HT-29 (cell line): ENCODE data around the gene LTBP3. TPM values are rescaled to one million over a fixed set of nuclear protein-coding genes. Genes with fewer than 3 reads are reported as not detected.
"Not testable (repeated sequence)": the region's sequence is repeated elsewhere in the genome, so short reads cannot be mapped to it uniquely, and the experiment has no call there.

Experiments
- DNase-seq: peaks from one replicate; pipeline ENCODE4 v3.0.0-alpha.2; 2015; ENCODE audit warnings: low spot score
- total RNA-seq: library from RNA; depleted of rRNA; stranded (reverse); fragments of >200 nt; shearing (Covaris generic); gene quantifications from 2 replicates; pipeline ENCODE4 v1.2.3, GENCODE V29; 2014

The LTBP3 gene
- total RNA-seq, 1 experiment from 2014 or later = 164 TPM

DNA sequence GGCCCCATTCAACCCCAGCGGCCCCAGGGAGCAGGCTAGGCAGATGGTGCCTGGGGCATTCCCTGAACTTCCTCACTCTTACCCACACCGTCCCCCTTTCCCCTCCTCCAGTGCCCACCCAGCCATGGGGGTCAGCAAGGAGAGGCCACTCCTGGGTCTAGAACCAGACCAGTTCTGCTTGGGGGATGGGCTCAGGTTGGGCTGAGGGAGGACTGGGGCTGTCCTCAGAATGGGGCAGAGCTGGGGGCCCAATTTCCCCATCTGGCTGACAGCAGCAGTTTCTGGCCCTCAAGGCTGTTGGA lies 20.9 kb downstream of the LTBP3 start:
- DNase-seq = no peak

GRCh38 chr11:65536412-65537295 lies 21.5 kb downstream of the LTBP3 start:
- DNase-seq = no peak

DNA sequence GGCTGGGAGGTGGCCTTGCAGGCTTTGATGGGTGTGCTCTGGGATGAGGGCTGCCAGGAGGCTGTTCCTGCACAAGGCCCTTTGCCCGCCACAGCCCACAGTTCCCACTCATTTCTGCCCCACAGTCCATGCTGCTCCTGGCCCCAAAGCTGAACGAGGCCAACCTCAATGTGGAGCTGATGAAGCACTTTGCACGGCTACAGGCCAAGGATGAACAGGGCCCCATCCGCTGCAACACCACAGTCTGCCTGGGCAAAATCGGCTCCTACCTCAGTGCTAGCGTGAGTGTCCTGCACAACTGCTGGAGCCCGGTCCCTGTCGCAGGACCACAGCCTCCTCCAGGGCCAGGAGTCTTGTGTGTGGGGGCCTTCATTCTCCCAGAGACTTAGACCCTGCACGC lies 23.1 kb downstream of the LTBP3 start:
- no peak for DNase-seq

DNA sequence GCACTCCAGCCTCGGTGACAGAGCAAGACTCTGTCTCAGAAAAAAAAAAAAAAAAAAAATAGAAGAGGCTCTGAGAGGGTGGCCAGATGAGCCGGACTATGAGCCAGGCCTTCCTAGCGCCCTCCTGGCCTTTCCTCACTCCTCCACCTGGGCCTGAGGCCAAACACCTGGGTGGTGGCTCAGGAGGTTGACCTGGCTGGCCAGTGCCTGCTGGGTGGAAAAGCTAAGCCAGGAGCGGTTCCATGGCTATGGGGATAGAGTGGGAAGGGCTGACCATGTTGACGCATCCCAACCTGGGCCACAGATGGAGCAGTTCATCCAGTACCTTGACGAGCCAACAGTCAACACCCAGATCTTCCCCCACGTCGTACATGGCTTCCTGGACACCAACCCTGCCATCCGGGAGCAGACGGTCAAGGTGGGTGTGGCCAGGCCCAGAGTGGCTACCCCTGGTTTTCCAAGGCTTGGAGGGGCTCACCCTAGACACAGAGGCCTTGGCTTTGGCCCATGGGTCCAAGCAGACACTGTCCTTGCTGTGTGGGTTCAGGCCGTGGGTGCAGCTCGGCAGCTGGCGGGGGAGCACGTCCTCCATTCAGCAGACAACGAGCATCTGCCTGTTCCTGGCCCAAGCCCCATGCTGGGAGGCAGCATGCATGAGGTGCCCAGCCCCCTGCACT lies 25.6 kb downstream of the LTBP3 start:
- no peak for DNase-seq

- no peak for DNase-seq
Measured at GRCh38 chr11:65530157-65530496, 28.0 kb downstream of the LTBP3 start.

DNA sequence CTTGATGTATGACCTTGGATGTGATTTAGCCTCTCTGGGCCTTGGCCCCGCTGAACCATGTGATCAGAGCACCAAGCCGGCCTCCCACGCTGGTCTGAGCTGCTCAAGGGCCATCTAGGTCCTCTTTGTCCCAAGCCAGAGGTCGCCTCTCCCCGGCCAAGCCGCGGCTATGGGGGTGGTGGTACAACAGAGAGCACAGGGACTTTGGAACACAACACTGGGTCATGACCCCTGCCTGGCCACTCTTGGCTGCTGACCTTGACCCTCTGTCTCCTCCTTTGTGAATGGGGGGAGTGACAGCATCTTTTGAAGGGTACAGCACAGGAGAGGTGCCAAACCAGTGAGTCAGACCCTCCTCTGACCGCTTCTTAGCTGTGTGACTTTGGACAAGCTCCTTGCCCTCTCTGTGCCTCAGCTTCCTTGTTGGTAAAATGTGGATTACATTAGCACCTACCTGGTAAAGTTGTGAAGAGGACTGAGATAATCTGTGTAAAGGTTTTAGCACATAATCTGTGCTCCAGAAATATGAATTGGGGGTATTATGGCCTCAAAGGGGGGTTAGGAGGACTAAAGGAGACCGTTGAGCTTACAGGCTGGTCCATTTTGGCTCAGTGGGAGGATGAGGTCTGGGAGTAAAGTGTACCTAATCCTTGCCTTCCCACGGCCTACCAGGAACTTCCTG lies 28.5 kb downstream of the LTBP3 start:
- DNase-seq = no peak

- no peak for DNase-seq
Measured at GRCh38 chr11:65528819-65529350, 29.3 kb downstream of the LTBP3 start.

DNA sequence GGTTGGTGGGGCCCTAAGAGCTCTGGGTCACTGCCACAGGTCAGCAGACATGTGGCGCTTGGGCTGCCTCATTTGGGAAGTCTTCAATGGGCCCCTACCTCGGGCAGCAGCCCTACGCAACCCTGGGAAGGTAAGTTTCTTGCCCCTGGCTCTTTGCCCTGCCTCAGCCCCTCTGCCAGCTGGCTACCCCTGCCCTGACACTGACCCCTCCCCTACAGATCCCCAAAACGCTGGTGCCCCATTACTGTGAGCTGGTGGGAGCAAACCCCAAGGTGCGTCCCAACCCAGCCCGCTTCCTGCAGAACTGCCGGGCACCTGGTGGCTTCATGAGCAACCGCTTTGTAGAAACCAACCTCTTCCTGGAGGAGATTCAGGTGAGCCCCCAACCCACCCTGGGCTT lies 31.4 kb downstream of the LTBP3 start:
- DNase-seq = no peak

- DNase-seq = no peak
Measured at GRCh38 chr11:65525546-65526480, 32.3 kb downstream of the LTBP3 start.

- peak; percentile 73 for DNase-seq
Measured at GRCh38 chr11:65524741-65525545, 33.2 kb downstream of the LTBP3 start, which contains the start of gene SCYL1. SCYL1 (plus strand) TSS chr11:65525083; CDS start chr11:65525154, 71 bp downstream.

DNA sequence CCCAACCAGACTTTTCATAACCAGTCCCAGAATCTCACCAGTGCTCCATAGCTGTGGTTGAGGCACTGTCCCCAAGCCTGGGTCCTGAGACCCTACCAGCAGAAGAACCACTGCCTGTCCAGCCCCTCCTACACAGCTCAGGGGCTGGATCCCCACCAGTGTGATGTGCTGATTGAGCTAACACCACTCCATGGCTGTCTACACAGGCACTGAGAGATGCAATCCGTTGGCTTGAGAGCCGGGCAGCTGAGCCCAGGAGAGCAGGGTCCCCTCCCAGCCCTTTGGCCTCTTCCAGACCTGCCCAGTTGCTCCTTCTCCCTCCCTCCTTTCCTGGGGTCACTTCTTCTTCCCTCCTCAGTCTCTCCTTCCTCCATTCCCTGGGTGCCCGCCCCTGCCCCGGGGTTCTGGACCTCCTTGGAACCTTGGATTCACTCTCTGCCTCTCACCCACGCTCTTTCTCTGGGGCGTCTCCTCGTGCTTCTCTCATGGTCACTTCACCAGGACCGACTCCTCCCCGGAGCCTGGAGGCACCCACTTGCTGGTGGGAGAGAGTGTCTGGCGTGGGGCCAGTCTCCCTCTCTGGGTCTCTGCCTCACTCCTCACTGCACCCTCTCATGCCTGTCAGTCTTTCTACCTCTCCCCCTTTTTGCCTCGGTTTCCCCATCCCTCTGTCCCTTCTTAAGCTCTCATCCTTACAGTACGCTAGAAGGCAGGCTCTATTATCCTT lies 34.0 kb downstream of the LTBP3 start:
- peak; percentile 64 for DNase-seq

- not testable (repeated sequence) for DNase-seq
Measured at GRCh38 chr11:65523631-65523968, 34.6 kb downstream of the LTBP3 start.

DNA sequence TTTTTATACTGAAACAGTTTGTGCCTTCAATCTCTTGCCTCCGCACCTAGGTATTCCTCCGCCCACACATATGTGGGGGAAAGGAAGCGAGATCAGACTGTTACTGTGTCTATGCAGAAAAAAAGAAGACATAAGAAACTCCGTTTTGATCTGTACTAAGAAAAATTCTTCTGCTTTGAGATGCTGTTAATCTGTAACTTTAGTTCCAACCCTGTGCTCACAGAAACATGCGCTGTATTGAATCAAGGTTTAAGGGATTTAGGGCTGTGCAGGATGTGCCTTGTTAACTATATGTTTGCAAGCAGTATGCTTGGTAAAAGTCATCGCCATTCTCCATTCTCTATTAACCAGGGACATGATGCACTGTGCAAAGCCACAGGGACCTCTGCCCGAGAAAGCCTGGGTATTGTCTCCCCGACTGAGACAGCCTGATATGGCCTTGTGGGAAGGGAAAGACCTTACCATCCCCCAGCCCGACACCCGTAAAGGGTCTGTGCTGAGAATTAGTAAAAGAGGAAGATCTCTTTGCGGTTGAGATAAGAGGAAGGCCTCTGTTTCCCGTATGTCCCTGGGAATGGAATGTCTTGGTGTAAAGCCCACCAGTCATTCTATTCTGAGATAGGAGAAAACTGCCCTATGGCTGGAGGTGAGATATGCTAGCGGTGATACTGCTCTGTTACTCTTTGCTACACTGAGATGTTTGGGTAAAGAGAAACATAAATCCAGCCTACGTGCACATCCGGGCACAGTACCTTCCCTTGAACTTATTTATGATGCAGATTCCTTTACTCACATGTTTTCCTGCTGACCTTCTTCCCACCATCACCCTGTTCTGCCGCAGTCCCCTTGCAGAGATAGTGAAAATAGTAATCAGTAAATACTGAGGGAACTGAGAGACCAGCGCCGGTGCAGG lies 35.2 kb downstream of the LTBP3 start:
- not testable (repeated sequence) for DNase-seq

- not testable (repeated sequence) for DNase-seq
Measured at GRCh38 chr11:65521777-65522521, 36.2 kb downstream of the LTBP3 start.

- not testable (repeated sequence) for DNase-seq
Measured at GRCh38 chr11:65518941-65519549, 39.1 kb downstream of the LTBP3 start.

DNA sequence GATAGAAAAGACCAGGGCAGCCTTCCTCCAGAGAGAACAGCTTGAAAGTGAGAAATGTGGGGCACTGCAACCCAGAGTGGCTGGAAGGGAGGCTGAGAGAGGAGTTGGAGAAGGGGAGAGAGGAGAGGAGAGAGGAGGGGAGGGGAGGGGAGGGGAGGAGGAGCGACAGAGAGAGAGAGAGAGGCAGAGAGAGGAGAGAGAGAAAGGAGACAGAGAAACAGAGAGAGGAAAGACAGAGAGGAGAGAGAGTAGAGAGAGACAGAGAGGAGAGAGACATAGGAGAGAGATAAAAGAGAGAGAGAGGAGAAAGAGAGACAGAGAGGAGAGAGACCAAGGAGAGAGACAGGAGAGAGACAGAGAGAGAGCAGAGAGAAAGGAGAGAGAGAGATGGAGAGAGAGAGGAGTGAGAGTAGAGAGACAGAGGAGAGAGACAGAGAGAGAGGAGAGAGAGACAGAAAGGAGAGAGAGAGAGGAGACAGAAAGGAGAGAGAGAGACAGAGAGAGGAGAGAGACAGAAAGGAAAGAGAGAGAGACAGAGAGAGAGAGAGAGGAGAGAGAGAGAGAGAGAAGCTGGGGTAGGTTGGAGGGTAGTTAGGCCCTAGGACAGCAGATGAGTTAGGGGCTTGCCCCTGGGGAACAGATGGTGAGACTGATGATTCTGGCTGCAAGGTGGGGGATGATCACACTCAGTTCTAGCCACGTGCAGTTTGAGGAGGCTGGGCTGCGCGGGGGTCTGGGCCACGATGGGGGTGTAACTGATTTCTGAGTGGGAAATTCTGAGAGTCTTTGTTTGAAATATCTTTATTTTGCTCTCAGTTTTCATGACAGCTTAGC lies 41.8 kb downstream of the LTBP3 start:
- DNase-seq = no peak
